Smooth muscle cell (in vitro differentiated cells): ENCODE measurements around the gene RIMS3. TPM values are rescaled to one million over a fixed set of nuclear protein-coding genes. Genes with fewer than 3 reads are reported as not detected.

Experiments used
- DNase-seq: peaks from one replicate; lab custom pipeline; 2025; ENCODE audit not compliant: unreplicated experiment; lab: John Stamatoyannopoulos, UW
- H2AFZ ChIP-seq: fragments of 200-600 bp; sonication (generic); 2 replicates; pipeline ENCODE4 v1.6.0; 2016; ENCODE audit warnings: antibody characterized with exemption, low read depth, mild to moderate bottlenecking
- H3F3A ChIP-seq: fragments of 200-600 bp; sonication (generic); 2 replicates; pipeline ENCODE4 v1.6.0; 2017; ENCODE audit warnings: antibody characterized with exemption, low read depth
- H3K27ac ChIP-seq: fragments of 200-600 bp; sonication (generic); 2 replicates; pipeline ENCODE4 v1.5.1; 2016; ENCODE audit warnings: low read depth, mild to moderate bottlenecking
- H3K27me3 ChIP-seq: fragments of 200-600 bp; sonication (generic); 2 replicates; pipeline ENCODE4 v1.6.1; 2016; ENCODE audit warnings: low read depth, mild to moderate bottlenecking
- H3K36me3 ChIP-seq: fragments of 200-600 bp; sonication (generic); 2 replicates; pipeline ENCODE4 v1.5.1; 2016; ENCODE audit warnings: low read depth
- H3K4me1 ChIP-seq: fragments of 200-600 bp; sonication (generic); 2 replicates; pipeline ENCODE4 v1.5.1; 2016; ENCODE audit warnings: low read depth
- H3K4me2 ChIP-seq: fragments of 200-600 bp; sonication (generic); 2 replicates; pipeline ENCODE4 v1.6.0; 2016; ENCODE audit warnings: mild to moderate bottlenecking
- H3K4me3 ChIP-seq: fragments of 200-600 bp; sonication (generic); 2 replicates; pipeline ENCODE4 v1.5.1; 2016; ENCODE audit warnings: mild to moderate bottlenecking
- H3K79me2 ChIP-seq: fragments of 200-600 bp; sonication (generic); 2 replicates; pipeline ENCODE4 v1.6.0; 2016; ENCODE audit warnings: low read depth, mild to moderate bottlenecking
- H3K9ac ChIP-seq: fragments of 200-600 bp; sonication (generic); 2 replicates; pipeline ENCODE4 v1.6.0; 2016; ENCODE audit warnings: low read depth
- H3K9me3 ChIP-seq: fragments of 200-600 bp; sonication (generic); replicated peaks from 2 replicates; pipeline ENCODE4 v1.5.1; 2016; ENCODE audit warnings: low read depth
- H4K20me1 ChIP-seq: fragments of 200-600 bp; sonication (generic); 2 replicates; pipeline ENCODE4 v1.6.0; 2016; ENCODE audit warnings: low read depth
- WGBS: methylation state at CpG from one replicate; pipeline ENCODE4 v1.1.7; 2016; ENCODE audit warnings: low lambda C conversion rate; 5-methylcytosine and 5-hydroxymethylcytosine counted together
- polyA plus RNA-seq: library from polyadenylated mRNA; unstranded; fragments of >200 nt; fragmentation: Nextera tagmentation; extraction: Ambion mirVana; gene quantifications from 2 replicates; pipeline ENCODE4 v1.2.1, GENCODE V29; 2016
- total RNA-seq: library from RNA; depleted of rRNA; stranded (reverse); fragments of >200 nt; gene quantifications from 2 replicates; pipeline ENCODE4 v1.2.3, GENCODE V29; 2014
- TF ChIP-seq, protein P1 (sequence below): fragments of 200-600 bp; sonication (generic); IDR thresholded peaks from 2 replicates; pipeline ENCODE4 v1.5.1; 2017; ENCODE audit warnings: borderline replicate concordance, mild to moderate bottlenecking, antibody characterized with exemption; ENCODE audit not compliant: insufficient read depth, poor library complexity, severe bottlenecking

The RIMS3 gene
- total and polyA plus RNA-seq, 2 experiments from 2014 or later = 0.33 to 2.6 TPM

DNA sequence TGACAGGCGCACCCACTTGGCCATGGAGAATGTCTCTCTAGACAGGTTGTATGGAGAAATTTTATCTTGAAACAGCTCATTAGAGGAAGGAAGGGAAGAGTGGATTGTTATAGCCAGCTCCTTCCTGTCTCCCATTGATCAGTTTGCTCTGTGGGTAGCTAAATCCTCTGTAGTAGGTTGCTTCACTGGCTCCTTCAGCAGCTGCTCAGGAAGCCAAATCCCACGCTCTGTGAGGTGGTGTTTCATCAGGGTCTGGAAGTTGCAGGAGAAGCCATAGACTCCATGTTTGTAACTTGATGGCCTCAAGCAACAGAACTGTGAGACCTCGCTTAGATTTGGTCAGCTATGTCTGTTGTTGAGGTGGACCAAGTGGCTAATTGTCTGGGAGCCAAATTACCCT is 19.2 kb upstream of the RIMS3 start:
- no peak overlapping the region for H2AFZ ChIP-seq
- H3K79me2 ChIP-seq = peaks cover 3% of the 10 kb centered on the region
- no peaks in the 10 kb centered on the region for H3F3A ChIP-seq
- H3K27ac ChIP-seq = no peak overlapping the region
- WGBS = 98% methylated on average over 3 of the region's 3 CpGs
- H3K4me2 ChIP-seq = no peak overlapping the region
- no peak overlapping the region for H3K4me3 ChIP-seq
- H3K27me3 ChIP-seq = no peaks in the 10 kb centered on the region
- no peaks in the 10 kb centered on the region for H3K4me1 ChIP-seq
- TF ChIP-seq, protein P1, sequence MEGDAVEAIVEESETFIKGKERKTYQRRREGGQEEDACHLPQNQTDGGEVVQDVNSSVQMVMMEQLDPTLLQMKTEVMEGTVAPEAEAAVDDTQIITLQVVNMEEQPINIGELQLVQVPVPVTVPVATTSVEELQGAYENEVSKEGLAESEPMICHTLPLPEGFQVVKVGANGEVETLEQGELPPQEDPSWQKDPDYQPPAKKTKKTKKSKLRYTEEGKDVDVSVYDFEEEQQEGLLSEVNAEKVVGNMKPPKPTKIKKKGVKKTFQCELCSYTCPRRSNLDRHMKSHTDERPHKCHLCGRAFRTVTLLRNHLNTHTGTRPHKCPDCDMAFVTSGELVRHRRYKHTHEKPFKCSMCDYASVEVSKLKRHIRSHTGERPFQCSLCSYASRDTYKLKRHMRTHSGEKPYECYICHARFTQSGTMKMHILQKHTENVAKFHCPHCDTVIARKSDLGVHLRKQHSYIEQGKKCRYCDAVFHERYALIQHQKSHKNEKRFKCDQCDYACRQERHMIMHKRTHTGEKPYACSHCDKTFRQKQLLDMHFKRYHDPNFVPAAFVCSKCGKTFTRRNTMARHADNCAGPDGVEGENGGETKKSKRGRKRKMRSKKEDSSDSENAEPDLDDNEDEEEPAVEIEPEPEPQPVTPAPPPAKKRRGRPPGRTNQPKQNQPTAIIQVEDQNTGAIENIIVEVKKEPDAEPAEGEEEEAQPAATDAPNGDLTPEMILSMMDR = no peak
- no peak overlapping the region for H3K9ac ChIP-seq
- H3K9me3 ChIP-seq = no peaks in the 10 kb centered on the region
- no peak for DNase-seq
- H3K36me3 ChIP-seq = no peaks in the 10 kb centered on the region
- H4K20me1 ChIP-seq = peaks cover 3% of the 10 kb centered on the region

DNA sequence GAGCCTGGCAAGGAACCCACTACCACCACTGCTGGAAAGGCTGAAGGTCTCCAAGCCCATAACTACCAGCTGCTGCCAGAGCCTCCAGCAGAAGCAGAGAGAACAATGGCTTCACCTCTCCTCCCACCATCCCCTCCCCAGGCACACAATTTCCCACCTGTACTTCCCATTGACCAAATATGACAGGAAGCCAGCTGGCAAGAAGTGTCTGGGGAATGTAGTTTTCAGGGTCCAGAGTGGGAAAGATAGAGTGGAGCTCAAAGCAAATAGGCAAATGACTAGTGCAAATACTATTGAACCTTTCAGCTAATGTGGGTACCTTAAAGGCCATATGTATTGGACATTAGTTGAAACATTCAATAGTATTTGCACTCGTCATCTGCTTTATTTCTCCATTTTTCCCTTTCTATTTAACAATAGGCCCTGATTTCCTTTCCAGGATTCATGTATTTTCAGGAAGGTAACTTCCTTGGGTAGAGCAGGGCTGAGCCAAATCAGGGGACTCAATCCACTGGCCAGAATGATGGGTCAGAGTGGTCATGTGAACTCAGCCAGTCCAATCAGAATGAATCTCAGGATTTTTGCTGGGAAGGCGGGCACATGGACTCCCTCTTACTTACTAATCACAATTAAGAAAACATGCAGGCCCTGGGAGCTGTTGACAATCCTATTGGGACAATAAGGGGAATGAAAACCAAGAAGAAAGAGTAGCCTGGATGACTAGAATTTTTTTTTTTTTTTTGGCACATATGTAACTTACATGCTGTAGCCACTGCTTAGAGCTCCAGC is 13.9 kb upstream of the RIMS3 start:
- Histone ChIP-seq H3K27ac (no peak overlapping the region), H3F3A (no peaks in the 10 kb centered on the region), H3K9me3 (no peaks in the 10 kb centered on the region), H3K4me1 (no peaks in the 10 kb centered on the region), H3K4me2 (no peak overlapping the region), H3K36me3 (no peaks in the 10 kb centered on the region), H3K27me3 (no peaks in the 10 kb centered on the region), H3K79me2 (no peaks in the 10 kb centered on the region), H3K9ac (no peak overlapping the region), H4K20me1 (no peaks in the 10 kb centered on the region), H2AFZ (no peak overlapping the region), H3K4me3 (no peak overlapping the region)
- WGBS = 88% methylated on average over 2 of the region's 2 CpGs
- no peak for DNase-seq
- TF ChIP-seq, protein P1 = no peak

DNA sequence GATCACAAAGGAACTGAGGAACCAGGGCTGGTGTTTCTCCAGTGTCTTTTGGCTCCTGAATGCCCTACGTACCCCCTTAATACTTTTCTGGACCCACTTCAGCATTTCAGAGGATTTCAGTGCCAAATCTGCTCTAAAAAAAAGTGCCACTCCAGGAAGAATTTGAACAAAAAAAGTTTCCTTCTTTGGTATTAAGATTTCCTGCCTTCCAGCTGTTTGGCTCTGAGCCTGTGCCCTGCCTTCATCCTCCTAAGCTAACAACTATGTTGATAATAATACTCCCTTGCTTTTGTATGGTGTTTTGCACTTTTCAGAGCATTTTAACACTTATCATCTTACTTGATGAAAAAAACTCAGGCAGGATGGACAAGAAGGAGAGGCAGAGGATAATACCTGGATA is 11.0 kb upstream of the RIMS3 start:
- TF ChIP-seq, protein P1 = no peak

DNA sequence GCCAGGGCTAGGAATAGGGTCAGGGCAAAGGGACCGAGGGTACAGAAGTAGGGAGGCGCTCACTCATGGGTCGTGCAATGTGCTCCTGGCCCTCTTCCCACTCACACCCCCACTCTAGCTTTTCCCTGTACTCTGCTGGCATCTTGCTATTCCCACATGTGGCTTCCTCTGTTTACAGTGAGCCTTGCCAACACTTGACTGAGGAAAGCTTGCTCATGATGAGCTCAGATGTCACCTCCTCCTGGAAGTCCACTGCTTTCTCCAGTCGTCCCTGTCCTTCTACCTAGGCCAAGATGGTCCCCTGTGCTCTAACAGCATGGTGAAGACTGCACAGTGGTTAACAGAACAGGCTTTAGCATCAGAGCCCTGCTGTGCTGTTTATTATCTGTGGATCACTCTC is 8.0 kb upstream of the RIMS3 start:
- Histone ChIP-seq H3K36me3 (no peaks in the 10 kb centered on the region), H3K4me3 (no peak overlapping the region), H3K27me3 (no peaks in the 10 kb centered on the region), H3K4me2 (no peak overlapping the region), H4K20me1 (no peaks in the 10 kb centered on the region), H3K9ac (no peak overlapping the region), H3K27ac (no peak overlapping the region), H3K9me3 (no peaks in the 10 kb centered on the region), H3F3A (no peaks in the 10 kb centered on the region), H3K4me1 (no peaks in the 10 kb centered on the region), H2AFZ (no peak overlapping the region), H3K79me2 (no peaks in the 10 kb centered on the region)
- WGBS = 88% methylated on average over 4 of the region's 4 CpGs
- DNase-seq = no peak
- TF ChIP-seq, protein P1 = no peak

More for the DNA sequence above, 11.0 kb upstream of the RIMS3 start:
- no peaks in the 10 kb centered on the region for H3K9me3 ChIP-seq
- no peak overlapping the region for H3K27ac ChIP-seq
- H3K79me2 ChIP-seq = no peaks in the 10 kb centered on the region
- H2AFZ ChIP-seq = no peak overlapping the region
- H3K4me2 ChIP-seq = no peak overlapping the region
- no peaks in the 10 kb centered on the region for H3K27me3 ChIP-seq
- H3K9ac ChIP-seq = no peak overlapping the region
- 95% methylated on average over 1 of the region's 1 CpG for WGBS
- H3K36me3 ChIP-seq = no peaks in the 10 kb centered on the region
- H3K4me3 ChIP-seq = no peak overlapping the region
- H4K20me1 ChIP-seq = no peaks in the 10 kb centered on the region
- no peaks in the 10 kb centered on the region for H3K4me1 ChIP-seq
- DNase-seq = no peak
- no peaks in the 10 kb centered on the region for H3F3A ChIP-seq
